Prostate gland (tissue), 2 donors: ENCODE measurements around the gene PSMD14. TPM values are rescaled to one million over a fixed set of nuclear protein-coding genes. Genes with fewer than 3 reads are reported as not detected.

ENCODE experiments used
- DNase-seq: peaks from one replicate; pipeline ENCODE4 v3.0.0-alpha.2; 2019; ENCODE audit warnings: low spot score
- H3K27ac ChIP-seq, 2 donors: fragments of 200-600 bp; sonication (generic); 2 replicates each; pipeline ENCODE4 v1.5.1; 2017 to 2019
- H3K27me3 ChIP-seq: fragments of 200-600 bp; sonication (generic); replicated peaks from 2 replicates; pipeline ENCODE4 v1.5.1; 2019; ENCODE audit not compliant: insufficient read depth
- H3K36me3 ChIP-seq, 2 donors: fragments of 200-600 bp; sonication (generic); 1 replicate in 1 of 2; 2 replicates in 1 of 2; pipeline versions ENCODE4 v1.5.1 to v1.8.1; 2017 to 2019
- H3K4me1 ChIP-seq: fragments of 200-600 bp; sonication (generic); replicated peaks from 2 replicates; pipeline ENCODE4 v1.5.1; 2019
- H3K4me3 ChIP-seq, 2 donors: fragments of 200-600 bp; sonication (generic); 2 replicates each; pipeline ENCODE4 v1.5.1; 2017 to 2019
- H3K9me3 ChIP-seq: fragments of 200-600 bp; sonication (generic); 2 replicates; pipeline ENCODE4 v1.5.1; 2017
- CTCF ChIP-seq, 4 experiments: fragments of 200-600 bp in 2 of 4; fragments of 450-650 bp in 2 of 4; sonication (generic) in 2 of 4; IDR thresholded peaks; 1 replicate in 3 of 4; 2 replicates in 1 of 4; pipeline ENCODE4 v1.5.1; 2016 to 2019; ENCODE audit warnings: antibody characterized with exemption in 4 of 4, mild to moderate bottlenecking in 2 of 4, moderate library complexity in 2 of 4
- POLR2A ChIP-seq: fragments of 450-650 bp; IDR thresholded peaks from one replicate; pipeline ENCODE4 v1.6.1; 2016; ENCODE audit warnings: antibody characterized with exemption, mild to moderate bottlenecking
- POLR2AphosphoS5 ChIP-seq: sonication (generic); formaldehyde crosslinking; IDR thresholded peaks from one replicate; pipeline ENCODE4 v1.6.1; 2017; ENCODE audit warnings: antibody characterized with exemption
- WGBS: methylation state at CpG from one replicate; pipeline ENCODE4 v1.1.5; 2018; 5-methylcytosine and 5-hydroxymethylcytosine counted together
- intact Hi-C: fragments of 100-400 bp; cut with DNase I; formaldehyde crosslinking; loops from one replicate; pipeline ENCODE4 v1.14.2; 2022
- total RNA-seq, 2 donors: library from RNA; depleted of rRNA; stranded (reverse); fragments of >200 nt; gene quantifications; one replicate each; pipeline ENCODE4 v1.1.0, GENCODE V29; 2016

Gene PSMD14
- total RNA-seq, 2 donors from 2014 or later, result 25.1 to 43.1 TPM

- H3K9me3 ChIP-seq, result no peaks in the 10 kb centered on the region
- TF ChIP-seq POLR2AphosphoS5 (no peak), CTCF (IDR thresholded peaks at IDR 0.05) (no peak), POLR2A (no peak)
- no peak for DNase-seq
- 61% methylated on average over 3 of the region's 3 CpGs for WGBS
- no peaks in the 10 kb centered on the region for H3K36me3 ChIP-seq
- intact Hi-C loops, result no loop called here
- H3K4me1 ChIP-seq, result no peaks in the 10 kb centered on the region
- H3K27ac ChIP-seq, result no peak overlapping the region
- no peak overlapping the region for H3K4me3 ChIP-seq
- H3K27me3 ChIP-seq, result peaks cover 57% of the 10 kb centered on the region
Measured at GRCh38 chr2:161419638-161420190, 111.5 kb downstream of the PSMD14 start.

- TF ChIP-seq POLR2AphosphoS5 (no peak), CTCF (IDR thresholded peaks at IDR 0.05) (no peak), POLR2A (no peak)
Measured at GRCh38 chr2:161420406-161421074, 112.3 kb downstream of the PSMD14 start.

GRCh38 chr2:161421686-161422085 lies 113.5 kb downstream of the PSMD14 start:
- H3K27me3 ChIP-seq, result peaks cover 68% of the 10 kb centered on the region
- no peak overlapping the region for H3K27ac ChIP-seq

More at GRCh38 chr2:161420406-161421074, 112.3 kb downstream of the PSMD14 start:
- no peaks in the 10 kb centered on the region for H3K36me3 ChIP-seq
- H3K9me3 ChIP-seq, result no peaks in the 10 kb centered on the region
- H3K27me3 ChIP-seq, result peaks cover 65% of the 10 kb centered on the region
- H3K4me3 ChIP-seq, result no peak overlapping the region
- H3K27ac ChIP-seq, result no peak overlapping the region
- no peaks in the 10 kb centered on the region for H3K4me1 ChIP-seq
- no peak for DNase-seq
- WGBS, result 48% methylated on average over 11 of the region's 11 CpGs
- intact Hi-C loops, result no loop called here

GRCh38 chr2:161422816-161423403 lies 114.7 kb downstream of the PSMD14 start:
- no peak overlapping the region for H3K4me3 ChIP-seq
- H3K9me3 ChIP-seq, result no peaks in the 10 kb centered on the region
- 24% methylated on average over 11 of the region's 11 CpGs for WGBS
- no peak overlapping the region for H3K27ac ChIP-seq
- intact Hi-C loops, result no loop called here
- no peaks in the 10 kb centered on the region for H3K4me1 ChIP-seq
- TF ChIP-seq CTCF (IDR thresholded peaks at IDR 0.05), result no peak
- TF ChIP-seq POLR2A, result no peak
- TF ChIP-seq POLR2AphosphoS5, result no peak
- H3K27me3 ChIP-seq, result peaks cover 70% of the 10 kb centered on the region
- H3K36me3 ChIP-seq, result no peaks in the 10 kb centered on the region
- no peak for DNase-seq

More at GRCh38 chr2:161421686-161422085, 113.5 kb downstream of the PSMD14 start:
- WGBS, result 28% methylated on average over 2 of the region's 2 CpGs
- intact Hi-C loops, result no loop called here
- Histone ChIP-seq H3K4me1 (no peaks in the 10 kb centered on the region), H3K36me3 (no peaks in the 10 kb centered on the region), H3K9me3 (no peaks in the 10 kb centered on the region), H3K4me3 (no peak overlapping the region)
- no peak for TF ChIP-seq POLR2A
- TF ChIP-seq CTCF (IDR thresholded peaks at IDR 0.05), result no peak
- no peak for TF ChIP-seq POLR2AphosphoS5
- DNase-seq, result no peak
